Mesangial cell (primary cell): Measurements from ENCODE around the gene FOXL3. TPM values are rescaled to one million over a fixed set of nuclear protein-coding genes. Genes with fewer than 3 reads are reported as not detected.

Source experiments
- total RNA-seq: library from RNA; depleted of rRNA; stranded (reverse); fragments of >200 nt; gene quantifications from 2 replicates; pipeline ENCODE4 v1.2.3, GENCODE V29; 2015

Gene FOXL3
- total RNA-seq: not detected in 2 replicates

GRCh38 chr7:289756-290553, at the start of gene FOXL3:
TSS of gene FOXL3 (plus strand) at chr7:290170. CDS start at chr7:290170, 0 bp downstream.

Other genes with a start within 250 kb of the FOXL3 start
- 35.2 and 64.7 TPM in 2 replicates for gene FAM20C, start 97.6 kb upstream of the FOXL3 start, total RNA-seq
- gene PDGFA, start 229.7 kb downstream of the FOXL3 start, total RNA-seq: 41.6 and 50.0 TPM in 2 replicates